ACHN (cell line): ENCODE results near the gene BCO1.
"Not testable (repeated sequence)": the region's sequence is repeated elsewhere in the genome, so short reads cannot be mapped to it uniquely, and the experiment has no call there.

Experiments
- DNase-seq: peaks from one replicate; pipeline ENCODE4 v3.0.0-alpha.2; 2015
- in situ Hi-C: cut with HindIII; loops from 2 replicates; pipeline ENCODE4 v1.10.0; 2017; ENCODE audit warnings: low sequenced_read_pairs, low pct_ligation_motif_present, low pct_unique_long_range_greater_than_20kb

BCO1 gene, protein sequence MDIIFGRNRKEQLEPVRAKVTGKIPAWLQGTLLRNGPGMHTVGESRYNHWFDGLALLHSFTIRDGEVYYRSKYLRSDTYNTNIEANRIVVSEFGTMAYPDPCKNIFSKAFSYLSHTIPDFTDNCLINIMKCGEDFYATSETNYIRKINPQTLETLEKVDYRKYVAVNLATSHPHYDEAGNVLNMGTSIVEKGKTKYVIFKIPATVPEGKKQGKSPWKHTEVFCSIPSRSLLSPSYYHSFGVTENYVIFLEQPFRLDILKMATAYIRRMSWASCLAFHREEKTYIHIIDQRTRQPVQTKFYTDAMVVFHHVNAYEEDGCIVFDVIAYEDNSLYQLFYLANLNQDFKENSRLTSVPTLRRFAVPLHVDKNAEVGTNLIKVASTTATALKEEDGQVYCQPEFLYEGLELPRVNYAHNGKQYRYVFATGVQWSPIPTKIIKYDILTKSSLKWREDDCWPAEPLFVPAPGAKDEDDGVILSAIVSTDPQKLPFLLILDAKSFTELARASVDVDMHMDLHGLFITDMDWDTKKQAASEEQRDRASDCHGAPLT

DNA sequence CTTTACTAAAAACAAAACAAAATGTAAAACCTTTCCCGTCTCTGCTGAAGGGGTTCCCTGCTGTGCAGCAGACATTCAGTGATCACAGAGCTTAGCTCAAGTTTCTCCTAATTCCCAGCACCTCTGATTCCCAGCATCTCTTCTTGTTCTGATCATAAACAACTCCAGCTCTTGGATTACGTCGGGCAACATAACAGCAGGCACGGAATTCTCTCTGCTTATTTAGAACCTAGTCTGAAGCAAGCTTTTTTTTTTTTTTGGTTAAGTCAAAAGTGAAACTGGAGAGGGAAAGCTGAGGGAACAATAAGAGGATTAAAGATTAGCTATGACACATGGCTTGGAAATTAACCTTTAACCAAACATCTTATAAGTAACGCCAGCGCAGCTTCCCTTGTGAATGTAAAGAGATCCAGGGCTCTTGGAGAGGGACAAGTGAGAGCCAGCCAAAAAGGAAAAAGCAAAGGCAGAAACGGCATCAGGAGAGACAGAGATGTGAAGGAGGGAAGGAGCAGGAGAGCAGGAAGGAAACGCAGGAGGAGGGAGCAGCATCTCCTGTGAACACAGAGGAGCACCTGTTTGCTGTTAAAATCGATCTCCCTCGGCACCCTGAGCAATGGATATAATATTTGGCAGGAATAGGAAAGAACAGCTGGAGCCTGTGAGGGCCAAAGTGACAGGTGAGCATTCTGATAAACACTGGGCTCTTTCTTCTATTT is at the start of gene BCO1:
TSS of gene BCO1 (plus strand) at position 394 of the 716 bp plus-strand sequence. CDS start at position 614, 220 bp downstream.
- peak; percentile 98 for DNase-seq
- in situ Hi-C loops: no loop called here

DNA sequence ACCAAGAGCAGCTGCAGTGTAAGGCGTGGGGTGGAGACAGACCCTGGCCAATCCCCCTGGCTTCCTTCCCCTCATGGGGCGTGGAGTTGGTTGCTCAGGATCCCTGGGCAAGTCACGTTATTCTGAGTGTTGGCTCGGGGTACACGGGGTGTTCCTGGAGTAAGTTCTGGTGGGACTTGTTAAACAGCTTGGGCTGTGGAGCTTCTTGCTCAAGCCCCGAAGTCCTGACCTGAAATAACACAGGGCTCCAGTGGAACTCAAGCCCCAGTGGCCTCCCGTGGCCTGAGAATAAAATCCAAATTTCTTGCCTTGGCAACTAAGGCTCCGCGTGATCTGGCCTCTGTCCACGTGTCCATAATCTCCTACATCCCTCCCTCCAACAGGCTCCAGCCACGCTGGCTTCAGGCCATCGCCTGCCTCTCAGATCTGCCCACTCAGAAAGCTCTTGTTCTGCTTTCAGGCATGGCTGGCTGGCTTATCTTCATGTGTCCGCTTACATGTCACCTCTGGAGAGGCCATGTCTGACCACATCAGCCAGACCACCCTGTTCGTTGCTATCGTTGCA is 49.3 kb upstream of the BCO1 start:
- in situ Hi-C loops: no loop called here
- DNase-seq: no peak

DNA sequence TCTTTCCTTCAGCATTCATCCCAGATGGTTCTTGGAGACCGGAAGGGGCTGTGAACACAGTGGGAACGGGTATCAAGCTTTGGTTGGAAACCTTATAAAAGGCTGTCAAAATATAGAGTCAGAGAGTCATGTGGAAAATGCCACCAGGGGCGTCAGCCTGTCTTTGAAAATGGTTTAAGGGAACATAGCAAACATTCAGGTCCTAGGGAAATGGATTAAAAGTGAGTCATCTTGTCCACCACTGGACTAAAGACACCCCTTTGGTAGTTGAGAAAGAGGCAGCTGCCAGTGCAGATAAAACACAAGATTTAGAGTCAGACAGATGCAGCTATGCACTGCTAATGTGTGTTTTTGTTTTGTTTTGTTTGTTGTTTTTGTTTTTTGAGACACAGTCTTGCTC is 47.8 kb upstream of the BCO1 start:
- DNase-seq: peak; percentile 31
- in situ Hi-C loops: no loop called here

DNA sequence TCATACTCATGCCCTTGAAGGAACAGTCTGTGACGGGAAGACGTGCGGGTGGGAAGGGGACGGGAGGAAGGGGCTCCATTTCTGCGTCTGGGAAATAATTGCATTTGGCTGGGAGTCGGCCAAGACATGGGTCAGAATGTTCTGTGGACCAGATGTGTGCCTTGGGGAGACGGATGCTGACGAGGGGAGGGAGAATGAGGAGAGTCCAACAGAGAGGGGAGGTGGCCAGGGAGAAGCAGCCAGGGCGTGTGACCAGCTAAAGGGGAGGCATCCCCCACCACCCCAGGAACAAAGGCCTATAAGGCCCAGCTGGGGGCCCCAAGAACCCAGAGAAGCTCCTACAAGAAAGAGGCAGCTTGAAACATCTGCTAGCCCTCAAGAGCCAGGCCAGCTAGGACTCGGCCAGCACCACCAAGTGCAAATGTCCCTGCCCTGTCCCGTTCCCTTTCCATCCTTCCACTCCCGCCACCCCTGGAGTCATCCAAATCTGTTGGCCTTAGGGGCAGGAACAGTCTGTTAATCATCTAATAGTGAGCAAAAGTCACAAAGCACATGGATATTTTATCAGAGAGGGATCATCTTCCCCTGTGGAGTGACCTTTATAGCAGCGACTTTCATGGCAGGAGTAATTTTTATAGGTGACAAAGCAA is 42.5 kb upstream of the BCO1 start:
- in situ Hi-C loops: no loop called here
- DNase-seq: no peak

DNA sequence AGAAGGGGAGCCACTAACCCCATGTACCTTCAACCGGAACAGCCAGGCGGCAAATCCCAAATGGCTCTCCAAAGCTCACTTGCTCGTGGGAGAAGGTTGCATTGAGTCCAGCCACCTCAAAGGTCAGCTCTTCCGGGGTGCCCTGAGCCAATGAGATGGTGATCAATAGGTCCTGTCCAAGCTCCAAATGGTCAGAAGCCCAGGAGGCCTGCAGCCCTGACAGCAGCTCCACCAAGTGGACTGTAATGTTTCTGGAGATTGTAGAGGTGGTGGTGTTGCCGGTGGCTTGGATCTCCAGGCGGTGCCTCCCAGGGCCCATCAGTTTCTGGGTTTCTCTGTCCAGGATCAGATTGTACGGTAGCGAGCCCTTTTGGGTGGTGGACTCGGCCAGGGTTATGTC is 39.9 kb upstream of the BCO1 start:
- DNase-seq: peak; percentile 25
- in situ Hi-C loops: no loop called here

DNA sequence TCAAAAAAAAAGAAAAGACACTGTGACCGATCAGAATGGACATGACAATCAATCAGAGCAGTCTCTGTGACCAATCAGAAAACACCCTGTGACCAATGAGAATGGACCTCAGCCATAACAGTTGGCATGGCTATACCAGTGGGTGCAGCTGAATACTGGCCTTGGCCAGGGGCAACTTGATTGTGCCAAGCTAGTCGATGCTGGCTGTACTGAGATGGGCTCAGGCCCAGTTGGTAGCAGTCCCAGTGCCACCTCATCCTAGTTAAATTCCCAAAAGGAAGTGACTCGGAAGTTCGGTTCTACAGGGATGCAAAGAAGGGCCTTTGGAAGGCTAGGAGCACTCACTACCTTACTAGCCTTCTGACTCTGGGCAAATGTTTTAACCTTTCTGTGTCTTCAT is 37.2 kb upstream of the BCO1 start:
- in situ Hi-C loops: no loop called here

DNA sequence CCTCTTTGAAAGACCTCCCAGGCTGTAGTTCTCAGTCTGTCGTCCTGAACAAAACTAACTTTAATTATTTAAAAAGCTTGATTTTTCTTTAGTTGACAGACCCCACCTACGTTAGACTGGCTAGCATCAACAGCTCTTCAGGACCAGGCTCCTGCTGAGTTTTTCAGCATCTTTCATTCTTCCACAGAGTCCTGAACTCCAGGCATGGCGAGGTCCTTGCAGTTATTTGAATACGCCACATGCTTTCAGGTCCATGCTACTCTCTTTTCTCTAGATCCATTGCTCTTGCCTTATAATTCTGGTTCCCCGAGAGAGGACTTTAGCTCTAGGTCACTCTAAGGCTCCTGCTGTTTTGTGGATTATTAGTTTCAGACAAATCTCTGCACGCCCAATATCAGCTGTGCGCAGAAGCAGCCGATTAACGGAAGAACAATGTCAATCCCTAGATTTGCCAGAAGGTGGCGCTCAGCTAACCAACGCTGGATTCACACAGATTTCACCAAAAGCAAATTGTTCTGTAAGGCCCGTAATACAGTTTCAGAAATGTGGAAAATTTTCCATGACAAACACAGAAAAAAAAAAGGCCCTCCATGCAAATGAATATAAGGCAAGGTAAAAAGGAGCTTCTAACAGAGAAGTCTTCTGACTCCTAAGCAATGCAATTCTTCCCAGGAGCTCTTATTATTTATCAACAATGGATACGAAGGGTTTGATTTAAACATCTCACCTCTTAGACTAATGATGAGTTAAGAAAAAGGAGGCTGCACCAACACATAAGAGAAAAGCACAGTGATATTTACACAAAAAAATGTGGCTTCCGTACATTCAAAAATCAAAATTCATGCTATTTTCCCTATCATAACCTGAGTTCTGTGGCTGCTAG is 33.5 kb upstream of the BCO1 start:
- in situ Hi-C loops: no loop called here
- DNase-seq: peak; percentile 59

More for the DNA sequence above, 37.2 kb upstream of the BCO1 start:
- DNase-seq: no peak

DNA sequence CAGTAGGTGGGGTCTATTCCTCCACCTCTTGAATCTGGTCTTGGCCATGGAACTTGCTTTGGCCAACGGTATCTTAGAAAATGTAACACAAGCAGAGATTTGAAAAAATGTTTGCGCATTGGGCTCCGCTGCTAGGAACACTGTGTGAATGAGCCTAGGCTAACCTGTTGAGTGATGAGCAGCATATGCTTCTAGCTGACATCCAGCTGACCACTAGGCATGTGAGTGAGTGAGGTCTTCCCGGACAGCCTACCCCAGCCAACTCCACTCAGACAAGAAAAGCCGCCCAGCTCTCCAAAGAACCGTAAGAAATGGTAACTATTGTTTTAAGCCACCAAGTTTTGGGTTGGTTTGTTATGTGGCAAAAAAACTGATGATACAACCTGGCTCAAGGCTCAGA is 31.4 kb upstream of the BCO1 start:
- DNase-seq: no peak
- in situ Hi-C loops: no loop called here

DNA sequence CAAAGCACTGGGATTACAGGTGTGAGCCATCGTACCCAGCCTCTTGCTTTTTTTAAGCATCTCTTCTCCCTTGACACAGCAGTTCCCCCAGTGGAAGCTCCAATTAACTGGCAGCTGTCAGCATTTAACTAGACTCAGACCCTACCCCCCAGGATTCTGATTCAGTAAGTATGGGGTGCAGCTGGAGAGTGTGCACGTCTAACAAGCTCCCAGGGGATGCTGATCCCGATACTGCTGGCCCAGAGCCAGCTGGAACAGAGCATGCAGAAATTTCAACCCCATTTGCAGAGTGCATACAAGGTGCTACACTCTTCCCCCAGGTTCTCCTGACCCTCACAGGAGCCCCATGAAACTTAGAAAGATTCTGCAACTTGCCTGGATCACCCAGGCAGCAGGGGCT is 27.7 kb upstream of the BCO1 start:
- no peak for DNase-seq
- in situ Hi-C loops: no loop called here

DNA sequence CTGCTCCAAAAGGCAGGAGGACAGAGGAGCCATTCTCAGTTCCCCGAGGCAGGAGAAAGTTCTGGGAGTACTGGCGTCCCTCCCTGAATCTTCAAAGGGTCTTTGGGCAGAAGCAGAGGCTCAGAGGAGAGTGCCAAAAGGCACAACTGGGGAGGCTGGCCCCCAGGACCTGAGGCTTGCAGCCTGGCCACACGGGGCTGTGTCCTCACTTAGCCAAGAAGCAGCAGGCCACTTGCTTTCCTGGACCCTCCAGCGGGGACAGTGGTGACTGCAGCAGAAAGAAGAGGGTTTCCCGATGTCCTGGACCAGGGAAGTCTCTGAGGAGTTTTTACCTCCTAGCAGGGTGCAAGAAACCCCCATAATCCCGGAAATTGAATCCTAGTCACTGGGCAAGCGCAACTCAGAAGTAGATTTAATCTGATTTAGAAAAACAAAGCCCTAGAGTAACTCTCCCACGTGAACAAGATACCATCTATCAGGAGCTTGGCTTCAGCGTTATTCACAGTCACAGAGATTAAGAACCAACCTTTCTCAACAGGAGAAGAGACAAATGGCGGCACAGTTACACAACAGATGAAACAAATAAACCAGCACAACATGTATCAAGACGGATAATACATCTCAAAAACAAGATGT is 25.5 kb upstream of the BCO1 start:
- DNase-seq: no peak
- in situ Hi-C loops: no loop called here

DNA sequence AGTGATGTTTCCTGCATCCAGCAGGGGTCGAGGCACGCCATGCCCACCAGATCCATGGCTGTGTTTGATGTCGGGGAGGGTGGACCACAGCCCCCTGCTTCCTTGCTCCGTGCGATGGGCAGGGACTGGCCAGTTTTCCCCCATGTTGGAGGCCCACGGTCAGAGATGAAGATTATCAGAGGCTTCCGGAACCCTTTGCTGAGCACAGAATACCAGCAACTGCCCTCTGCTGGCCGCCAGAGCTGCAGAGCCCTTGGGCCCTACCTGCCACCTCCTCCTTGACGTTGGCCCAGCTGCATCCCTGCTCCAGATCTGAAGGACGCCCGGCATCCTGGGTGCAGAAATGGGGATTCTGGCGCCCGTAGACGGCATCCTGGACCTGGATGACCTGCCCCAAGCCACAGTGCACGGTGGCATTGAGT is 23.7 kb upstream of the BCO1 start:
- peak; percentile 34 for DNase-seq
- in situ Hi-C loops: no loop called here

DNA sequence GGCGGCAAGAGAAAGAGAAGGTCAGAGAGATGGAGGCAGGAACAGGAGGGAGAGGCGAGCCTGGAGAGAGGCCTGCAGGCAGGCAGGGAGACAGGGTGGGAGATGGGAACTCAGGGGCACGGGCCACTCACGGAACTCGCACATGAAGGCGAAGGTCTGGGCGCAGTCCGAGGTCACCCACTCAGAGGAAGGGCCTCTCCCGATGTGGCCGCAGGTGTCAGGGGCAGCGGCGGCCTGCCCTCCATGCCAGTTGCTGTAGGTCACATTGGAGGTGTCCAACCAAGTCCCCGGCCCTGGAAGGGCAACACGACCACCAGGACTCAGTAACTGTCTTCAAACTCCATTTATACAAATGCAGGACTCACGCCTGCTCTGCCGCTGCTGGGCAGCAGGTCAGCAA is 22.4 kb upstream of the BCO1 start:
- DNase-seq: no peak
- in situ Hi-C loops: no loop called here

DNA sequence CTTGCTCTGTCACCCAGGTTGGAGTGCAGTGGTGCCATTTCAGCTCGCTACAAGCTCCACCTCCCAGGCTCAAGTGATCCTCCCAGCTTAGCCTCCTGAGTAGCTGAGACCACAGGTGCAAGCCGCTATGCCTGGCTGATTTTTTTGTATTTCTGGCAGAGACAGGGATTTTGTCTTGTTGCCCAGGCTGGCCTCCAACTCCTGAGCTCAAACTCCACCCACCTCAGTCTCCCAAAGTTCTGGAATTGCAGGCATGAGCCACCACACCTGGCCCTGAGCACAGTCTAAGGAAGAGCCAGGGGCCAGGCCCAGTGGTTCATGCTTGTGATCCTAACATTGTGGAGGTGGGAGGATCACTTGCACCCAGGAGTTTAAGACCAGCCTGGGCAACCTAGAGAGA is 21.8 kb upstream of the BCO1 start:
- in situ Hi-C loops: no loop called here
- DNase-seq: no peak

DNA sequence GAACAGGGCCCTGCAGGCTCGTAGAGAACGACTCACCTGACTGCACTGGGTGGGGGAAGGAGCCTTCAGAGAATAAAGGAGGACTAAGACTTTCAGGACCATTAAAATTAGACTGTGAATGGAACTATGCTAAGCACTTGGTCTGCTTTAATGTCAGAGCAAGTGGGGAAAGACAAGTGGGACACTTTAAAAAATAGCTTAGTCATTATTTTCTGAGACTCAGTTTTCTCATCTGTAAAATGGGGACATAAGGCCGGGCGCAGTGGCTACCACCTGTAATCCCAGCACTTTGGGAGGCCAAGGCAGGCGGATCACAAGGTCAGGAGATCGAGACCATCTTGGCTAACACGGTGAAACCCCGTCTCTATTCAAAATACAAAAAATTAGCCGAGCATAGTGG is 19.3 kb upstream of the BCO1 start:
- in situ Hi-C loops: no loop called here
- DNase-seq: no peak

DNA sequence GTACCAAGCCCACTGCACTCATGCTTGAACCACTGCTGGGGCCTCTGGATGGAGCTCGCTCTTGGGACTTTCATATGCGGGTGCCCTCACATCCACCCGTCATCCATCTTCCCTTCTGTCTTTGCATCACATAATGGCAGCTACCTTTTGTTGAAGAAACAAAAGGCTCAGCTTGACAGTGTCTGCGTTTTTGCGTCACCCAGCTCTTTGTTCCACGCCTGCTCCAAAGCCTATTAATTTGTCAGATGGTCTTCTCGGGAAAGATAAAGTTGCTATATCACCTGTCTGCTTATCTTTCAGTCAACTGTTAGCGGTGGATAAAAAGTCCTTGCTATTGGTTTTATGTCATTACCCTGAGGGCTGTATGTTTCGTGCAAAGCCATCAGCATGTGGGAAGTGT is 18.1 kb upstream of the BCO1 start:
- no peak for DNase-seq
- in situ Hi-C loops: no loop called here

DNA sequence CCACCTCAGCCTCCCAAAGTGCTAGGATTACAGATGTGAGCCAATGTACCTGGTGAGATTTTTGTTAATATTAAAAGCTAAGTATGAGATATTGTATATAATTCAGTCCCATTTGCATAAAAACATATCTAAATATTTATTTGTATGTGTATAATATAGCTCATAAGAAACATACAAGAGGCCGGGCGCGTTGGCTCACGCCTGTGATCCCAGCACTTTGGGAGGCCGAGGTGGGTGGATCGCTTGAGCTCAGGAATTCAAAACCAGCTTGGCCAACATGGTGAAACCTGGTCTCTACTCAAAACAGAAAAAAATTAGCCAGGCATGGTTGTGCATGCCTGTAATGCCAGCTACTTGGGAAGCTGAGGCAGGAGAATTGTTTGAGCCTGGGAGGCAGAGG is 16.8 kb upstream of the BCO1 start:
- in situ Hi-C loops: no loop called here

DNA sequence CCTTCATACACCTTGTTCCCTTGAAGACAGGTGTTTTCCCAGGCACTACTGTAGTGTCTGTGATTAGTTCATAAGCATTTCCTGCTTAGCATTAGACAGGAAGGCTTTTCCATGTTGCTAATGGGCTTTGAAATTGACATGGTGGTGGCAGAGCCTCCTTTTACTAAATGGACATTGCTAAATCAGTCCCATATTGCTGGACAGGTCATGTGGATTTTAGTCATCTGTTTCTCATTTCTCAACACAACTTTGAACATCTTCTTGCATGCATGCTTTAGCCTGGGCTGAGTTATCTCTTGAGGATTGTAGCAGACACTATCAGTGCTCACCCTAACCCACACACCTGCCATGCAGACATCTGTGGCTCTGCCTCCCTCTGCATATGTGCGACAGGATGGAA is 13.7 kb upstream of the BCO1 start:
- in situ Hi-C loops: no loop called here
- no peak for DNase-seq

More for the DNA sequence above, 16.8 kb upstream of the BCO1 start:
- DNase-seq: no peak

DNA sequence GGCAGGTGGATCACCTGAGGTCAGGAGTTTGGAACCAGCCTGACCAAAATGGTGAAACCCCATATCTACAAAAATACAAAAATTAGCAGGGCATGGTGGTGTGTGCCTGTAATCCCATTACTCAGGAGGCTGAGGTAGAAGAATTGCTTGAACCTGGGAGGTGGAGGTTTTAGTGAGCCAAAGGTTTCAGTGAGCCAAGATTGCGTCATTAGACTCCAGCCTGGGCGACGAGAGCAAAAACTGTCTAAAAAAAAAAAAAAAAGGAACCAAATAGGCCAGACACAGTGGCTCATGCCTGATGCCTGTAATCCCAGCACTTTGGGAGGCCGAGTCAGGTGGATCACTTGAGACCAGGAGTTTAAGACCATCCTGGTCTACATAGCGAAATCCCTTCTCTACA is 12.8 kb upstream of the BCO1 start:
- DNase-seq, in situ Hi-C loops: not testable (repeated sequence)
